DMS53 treated with DMSO at 0.1 percent for 48 hours (cell line): ENCODE results near the gene PCTP.

Experiments used
- DNase-seq: peaks from one replicate; lab custom pipeline; 2025; ENCODE audit not compliant: unreplicated experiment; lab: John Stamatoyannopoulos, UW

PCTP gene

DNA sequence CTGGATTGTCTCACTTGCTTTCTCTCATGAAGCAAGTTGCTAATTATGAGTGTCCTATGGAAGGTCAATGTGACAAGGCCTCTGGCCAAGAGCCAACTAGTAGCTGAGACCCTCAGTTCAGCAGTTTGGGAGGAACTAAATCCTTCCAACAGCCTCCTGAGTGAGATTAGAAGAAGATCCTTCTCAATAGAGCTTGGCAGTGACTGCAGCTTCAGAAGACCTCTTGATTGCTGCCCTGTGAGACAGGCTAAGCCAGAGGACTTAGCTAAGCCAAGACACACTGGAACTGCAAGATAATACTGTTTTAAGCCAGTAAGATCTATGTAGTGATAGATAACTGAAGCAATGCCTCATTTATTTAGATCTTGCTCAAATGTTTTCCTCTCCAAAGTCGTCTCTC, 34.3 kb downstream of the PCTP start:
- DNase-seq: no peak

DNA sequence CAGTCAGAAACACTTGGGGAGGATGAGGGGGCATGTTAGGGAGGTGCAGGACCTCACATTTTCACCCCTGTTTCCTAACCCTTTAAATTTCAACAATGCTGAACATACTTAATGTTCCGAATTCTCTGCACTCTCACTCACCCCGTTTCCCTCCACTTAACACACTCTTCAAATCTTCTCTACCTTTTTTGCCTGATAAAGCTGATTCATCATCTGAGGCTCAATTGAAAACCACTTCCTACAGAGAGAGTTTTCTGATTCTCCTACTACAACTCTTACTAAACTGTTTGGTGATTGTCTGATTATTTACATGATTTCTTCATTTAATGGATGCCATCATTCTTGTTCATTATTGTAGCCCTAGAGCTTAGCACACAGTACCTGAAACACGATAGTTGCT, 42.4 kb downstream of the PCTP start:
- DNase-seq: no peak

GRCh38 chr17:55794725-55795482, 44.1 kb downstream of the PCTP start:
- DNase-seq: no peak

DNA sequence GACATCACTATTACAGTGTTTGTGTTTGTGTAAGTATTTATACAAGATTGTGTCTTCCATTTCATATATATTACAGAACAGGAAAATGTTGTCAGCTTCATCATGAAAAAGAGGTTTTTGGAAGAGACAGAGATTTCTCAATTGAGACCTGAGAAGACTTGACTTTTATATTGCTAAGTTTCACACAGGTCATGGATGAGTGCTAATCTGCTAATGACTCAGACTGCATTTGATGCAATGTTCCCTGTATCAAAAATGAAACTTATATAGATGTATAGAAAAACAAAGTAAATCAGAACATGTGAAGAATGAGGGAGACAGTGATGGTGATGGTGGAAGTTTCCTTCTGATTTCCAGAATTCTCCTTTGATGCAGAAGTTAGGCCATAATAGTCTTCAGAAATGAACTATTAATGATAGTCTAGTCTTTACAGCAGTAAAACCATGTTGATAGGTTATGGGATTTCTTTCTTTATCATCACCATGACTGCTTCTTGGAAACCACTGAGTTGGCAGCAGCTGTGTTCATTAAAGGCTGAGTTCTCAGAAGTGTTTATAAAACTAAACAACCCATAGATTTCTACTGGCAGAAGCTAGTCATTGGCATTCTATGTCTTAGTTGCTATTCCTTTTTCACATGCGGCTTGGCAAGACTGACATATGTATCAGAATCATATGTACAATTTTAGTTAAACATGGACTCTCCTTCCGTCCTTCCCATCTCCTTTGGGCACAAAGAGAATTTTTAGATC, 56.1 kb downstream of the PCTP start:
- no peak for DNase-seq

DNA sequence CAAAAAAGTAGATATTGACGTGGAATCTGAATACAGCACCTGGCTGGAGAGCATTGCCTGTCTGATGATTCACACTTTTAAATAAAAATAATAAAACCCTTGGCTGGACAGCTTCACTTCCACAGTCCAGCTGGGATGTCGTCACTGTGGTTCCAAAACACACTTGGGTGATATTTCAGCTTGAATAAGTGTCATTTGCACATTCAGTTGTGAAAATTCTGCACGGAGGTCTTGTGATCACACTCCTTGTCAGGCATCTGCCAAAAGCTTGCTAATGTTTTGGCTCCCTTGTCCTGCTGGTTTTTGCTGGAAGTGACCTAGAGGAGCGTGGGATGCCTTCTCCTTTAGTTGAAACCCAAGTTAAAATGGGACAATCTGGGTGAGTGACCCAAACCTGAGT, 60.7 kb downstream of the PCTP start:
- DNase-seq: no peak

GRCh38 chr17:55812323-55812722, 61.5 kb downstream of the PCTP start:
- DNase-seq: no peak

GRCh38 chr17:55813944-55814343, 63.1 kb downstream of the PCTP start:
- no peak for DNase-seq

- DNase-seq: no peak
These were observed 63.5 kb downstream of the PCTP start for GRCh38 chr17:55814377-55814776.

GRCh38 chr17:55816532-55817396, 65.9 kb downstream of the PCTP start:
- DNase-seq: no peak

- DNase-seq: no peak
These were observed 66.5 kb downstream of the PCTP start for GRCh38 chr17:55817397-55817709.

GRCh38 chr17:55818026-55818425, 67.2 kb downstream of the PCTP start:
- DNase-seq: no peak

GRCh38 chr17:55818451-55819375, 67.9 kb downstream of the PCTP start:
- DNase-seq: no peak

DNA sequence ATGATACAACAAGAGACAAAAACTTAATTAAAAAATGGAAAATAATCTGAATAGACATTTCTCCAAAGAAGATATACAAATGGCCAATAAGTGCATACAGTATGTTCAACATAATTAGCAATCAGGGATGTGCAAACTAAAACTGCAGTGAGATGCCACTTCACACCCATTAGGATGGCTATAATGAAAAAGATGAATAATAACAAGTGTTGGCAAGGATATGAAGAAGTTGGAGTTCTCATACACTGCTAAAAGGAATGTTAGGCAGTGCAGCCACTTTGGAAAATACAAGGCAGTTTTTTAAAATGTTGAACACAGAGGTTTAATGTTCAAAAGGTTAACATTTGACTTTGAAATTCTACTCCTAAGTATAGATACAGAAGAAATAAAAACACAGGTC, 69.8 kb downstream of the PCTP start:
- no peak for DNase-seq

GRCh38 chr17:55822028-55822427, 71.2 kb downstream of the PCTP start:
- no peak for DNase-seq

- no peak for DNase-seq
These were observed 74.4 kb downstream of the PCTP start for GRCh38 chr17:55825213-55825612.
